ENCODE results near the gene FUT9. TPM values are rescaled to one million over a fixed set of nuclear protein-coding genes. Genes with fewer than 3 reads are reported as not detected.

The FUT9 gene
- total and polyA plus RNA-seq, 2 of the 8 experiments (the other 6 are each of a cell fraction or from before 2014, with no cell fraction given) = 0.85 to 4.9 TPM

DNA sequence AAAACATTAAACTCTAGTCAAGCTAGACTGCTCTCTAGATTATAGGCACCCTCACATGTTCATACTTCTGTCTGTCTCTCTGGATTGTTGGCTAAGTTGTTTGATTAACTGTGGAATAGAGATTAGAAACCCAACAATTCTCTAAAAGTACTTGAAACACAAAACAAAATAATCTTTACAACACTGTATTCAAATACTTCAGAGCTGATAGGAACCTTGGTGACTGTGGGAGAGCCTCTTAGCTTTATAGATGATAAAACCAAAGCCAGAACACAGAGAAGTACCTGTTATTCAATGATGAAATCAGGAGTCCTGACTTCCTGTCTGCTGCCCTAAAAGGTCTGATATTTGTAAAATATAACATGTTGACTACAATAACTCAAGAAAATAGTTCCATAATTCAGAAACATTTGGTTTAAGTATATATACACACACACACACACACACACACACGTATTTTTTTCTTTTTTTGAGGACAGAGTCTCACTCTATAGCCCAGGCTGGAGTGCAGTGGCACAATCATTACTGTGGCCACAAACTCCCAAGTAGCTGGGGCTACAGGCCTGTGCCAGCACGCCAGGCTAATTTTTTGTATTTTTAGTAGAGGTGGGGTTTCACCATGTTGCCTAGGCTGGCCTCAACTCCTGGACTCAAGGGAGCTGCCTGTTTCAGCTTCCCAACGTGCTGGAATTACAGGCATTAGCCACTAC lies 222.0 kb downstream of the FUT9 start:
- WGBS, 2 experiments (ENCODE audit: extremely low coverage in 1 of 2, insufficient coverage in 1 of 2, insufficient read length in 1 of 2, insufficient replicate concordance in 2 of 2, low coverage in 1 of 2, low lambda C conversion rate in 2 of 2, missing lambda C conversion rate in 1 of 2) = 80% methylated on average over 3 of the region's 3 CpGs; no CpG with 5 or more reads in 1 of the 2 experiments
- Histone ChIP-seq H2BK20ac (ENCODE audit: low read length) (no peak overlapping the region), H3K27me3 (replicated peaks in 1 of 4; ENCODE audit: control insufficient read depth in 3 of 4, extremely low read depth in 1 of 4, insufficient read depth in 3 of 4, low read length in 3 of 4) (no peaks in the 10 kb centered on the region), H3K18ac (ENCODE audit: extremely low read depth, low read length) (no peak overlapping the region), H2BK120ac (replicated peaks; ENCODE audit: low read depth, low read length) (no peak overlapping the region), H4K91ac (replicated peaks; ENCODE audit: insufficient read length, low read length) (no peak overlapping the region), H2AK5ac (ENCODE audit: low read depth, low read length) (no peak overlapping the region), H3K4ac (replicated peaks; ENCODE audit: insufficient read length, low read depth, low read length) (no peak overlapping the region), H3K79me2 (ENCODE audit: control insufficient read depth in 1 of 2, insufficient read depth in 2 of 2, low read length in 2 of 2) (no peaks in the 10 kb centered on the region), H3K79me1 (ENCODE audit: low read depth, low read length) (no peaks in the 10 kb centered on the region), H4K5ac (ENCODE audit: insufficient read length, low read depth, low read length) (no peak overlapping the region), H3K4me3 (ENCODE audit: extremely low read depth in 1 of 4, insufficient read depth in 2 of 4, low read depth in 3 of 4, low read length in 4 of 4) (no peak overlapping the region), H3K23ac (ENCODE audit: insufficient read length) (no peak overlapping the region), H3K27ac (ENCODE audit: low read depth, low read length) (no peak overlapping the region), H2BK12ac (ENCODE audit: low read depth, low read length) (no peak overlapping the region), H4K20me1 (replicated peaks in 1 of 2; ENCODE audit: control insufficient read depth in 1 of 2, insufficient read depth in 2 of 2, low read length in 2 of 2) (no peaks in the 10 kb centered on the region), H3K56ac (replicated peaks; ENCODE audit: insufficient read length, low read depth, low read length) (no peak overlapping the region), H2BK15ac (ENCODE audit: low read length) (no peak overlapping the region), H3K23me2 (ENCODE audit: low read depth, low read length) (no peaks in the 10 kb centered on the region), H3K4me2 (ENCODE audit: insufficient read depth in 1 of 2, low read depth in 2 of 2, low read length in 2 of 2) (no peak overlapping the region), H3K9me3 (ENCODE audit: insufficient read depth in 2 of 2, low read depth in 1 of 2, low read length in 1 of 2) (no peaks in the 10 kb centered on the region), H3K4me1 (replicated peaks in 1 of 4; ENCODE audit: control insufficient read depth in 3 of 4, insufficient read depth in 4 of 4, low read length in 3 of 4) (no peaks in the 10 kb centered on the region; a peak in 1 of 7 replicates), H2BK5ac (ENCODE audit: low read depth, low read length) (no peak overlapping the region), H2AFZ (ENCODE audit: low read length) (no peak overlapping the region), H3K36me3 (ENCODE audit: control insufficient read depth in 2 of 4, insufficient read depth in 4 of 4, low read length in 3 of 4) (no peaks in the 10 kb centered on the region), H3K14ac (ENCODE audit: insufficient read length) (no peak overlapping the region), H3K9ac (replicated peaks in 1 of 4; ENCODE audit: extremely low read depth in 1 of 4, low read depth in 3 of 4, low read length in 3 of 4) (no peak overlapping the region), H4K8ac (ENCODE audit: extremely low read depth, insufficient read depth, low read length) (no peak overlapping the region)
- FAIRE-seq (no peak), DNase-seq (ENCODE audit: low read depth in 1 of 2, low spot score in 2 of 2) (no peak)
- ChIA-PET CTCF (ENCODE audit: partially characterized antibody) (interaction anchor here (0.7 kb wide), 1 partner anchor 12 kb away, joined by 3 read pairs; no protein-coding TSS in a partner anchor), POLR2A (ENCODE audit: partially characterized antibody) (no interaction called here)
- TF ChIP-seq SAP30 (IDR thresholded peaks at IDR 0.05; ENCODE audit: insufficient read depth, insufficient replicate concordance, low read length) (no peak), NRF1 (IDR thresholded peaks at IDR 0.05; ENCODE audit: low read depth, low read length) (no peak), SP1 (IDR thresholded peaks at IDR 0.05; ENCODE audit: low read depth, low read length) (no peak), HDAC6 (IDR thresholded peaks at IDR 0.05; ENCODE audit: low read depth, low read length) (no peak), EZH2 (IDR thresholded peaks at IDR 0.05; ENCODE audit: low read depth, low read length, severe bottlenecking) (no peak), RAD21 (IDR thresholded peaks at IDR 0.05 in 1 of 2, conservative IDR thresholded peaks at IDR 0.05 in 1 of 2; ENCODE audit: low read depth in 2 of 2, low read length in 2 of 2) (no peak), HDAC2 (IDR thresholded peaks at IDR 0.05; ENCODE audit: borderline replicate concordance in 1 of 2, low read depth in 2 of 2, low read length in 2 of 2) (no peak), JUND (IDR thresholded peaks at IDR 0.05; ENCODE audit: low read length) (no peak)
- TF ChIP-seq, protein P1, sequence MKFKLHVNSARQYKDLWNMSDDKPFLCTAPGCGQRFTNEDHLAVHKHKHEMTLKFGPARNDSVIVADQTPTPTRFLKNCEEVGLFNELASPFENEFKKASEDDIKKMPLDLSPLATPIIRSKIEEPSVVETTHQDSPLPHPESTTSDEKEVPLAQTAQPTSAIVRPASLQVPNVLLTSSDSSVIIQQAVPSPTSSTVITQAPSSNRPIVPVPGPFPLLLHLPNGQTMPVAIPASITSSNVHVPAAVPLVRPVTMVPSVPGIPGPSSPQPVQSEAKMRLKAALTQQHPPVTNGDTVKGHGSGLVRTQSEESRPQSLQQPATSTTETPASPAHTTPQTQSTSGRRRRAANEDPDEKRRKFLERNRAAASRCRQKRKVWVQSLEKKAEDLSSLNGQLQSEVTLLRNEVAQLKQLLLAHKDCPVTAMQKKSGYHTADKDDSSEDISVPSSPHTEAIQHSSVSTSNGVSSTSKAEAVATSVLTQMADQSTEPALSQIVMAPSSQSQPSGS (IDR thresholded peaks at IDR 0.05; ENCODE audit: low read length) = no peak
